ENCODE results near the gene SPRED3. TPM values are rescaled to one million over a fixed set of nuclear protein-coding genes. Genes with fewer than 3 reads are reported as not detected.

Gene SPRED3
- total RNA-seq (2022; extraction: Qiagen RNA extraction; ENCODE audit: low read depth): 1.4 to 3.5 TPM (median 2.5 TPM) in 5 replicates

GRCh38 chr19:38388349-38389100 is at the start of gene SPRED3:
Gene SPRED3 (plus strand): TSS chr19:38388697. CDS start chr19:38390303, 1,606 bp downstream.

GRCh38 chr19:38374332-38375097 is 14.0 kb upstream of the SPRED3 start, which contains the start of gene PSMD8:
Gene PSMD8 (plus strand): TSS chr19:38374571. CDS start chr19:38374602, 31 bp downstream.

GRCh38 chr19:38387550-38388348 is 748 bp upstream of the SPRED3 start, which contains the start of gene GGN:
Gene GGN (minus strand): TSS chr19:38388034. CDS start chr19:38387261, 773 bp downstream.

GRCh38 chr19:38402967-38403674 is 14.6 kb downstream of the SPRED3 start, which contains the start of gene FAM98C:
Gene FAM98C (plus strand): TSS chr19:38403093. CDS start chr19:38403154, 61 bp downstream.

GRCh38 chr19:38425810-38426466 is 37.4 kb downstream of the SPRED3 start, which contains the start of gene RASGRP4:
Gene RASGRP4 (minus strand): TSS chr19:38426219. CDS start chr19:38426091, 128 bp downstream.

GRCh38 chr19:38433268-38433733 is 44.8 kb downstream of the SPRED3 start, which contains the start of gene RYR1:
Gene RYR1 (plus strand): TSS chr19:38433691. CDS start chr19:38433830, 139 bp downstream.

Other genes with a start within 250 kb of the SPRED3 start
- 3.6 to 5.8 TPM (median 4.8 TPM) in 5 replicates for gene DPF1, start 164.5 kb upstream of the SPRED3 start, total RNA-seq (2022; extraction: Qiagen RNA extraction; ENCODE audit: low read depth)
- 61.1 to 125 TPM (median 113 TPM) in 5 replicates for gene PPP1R14A, start 132.3 kb upstream of the SPRED3 start, total RNA-seq (2022; extraction: Qiagen RNA extraction; ENCODE audit: low read depth)
- gene SPINT2, start 124.1 kb upstream of the SPRED3 start, total RNA-seq (2022; extraction: Qiagen RNA extraction; ENCODE audit: low read depth): 246 to 361 TPM (median 324 TPM) in 5 replicates
- 493 to 766 TPM (median 736 TPM) in 5 replicates for gene C19orf33, start 84.4 kb upstream of the SPRED3 start, total RNA-seq (2022; extraction: Qiagen RNA extraction; ENCODE audit: low read depth)
- gene YIF1B, start 72.8 kb upstream of the SPRED3 start, total RNA-seq (2022; extraction: Qiagen RNA extraction; ENCODE audit: low read depth): 72.7 to 140 TPM (median 127 TPM) in 5 replicates
- 3.6 to 6.3 TPM (median 4.6 TPM) in 5 replicates for gene KCNK6, start 68.9 kb upstream of the SPRED3 start, total RNA-seq (2022; extraction: Qiagen RNA extraction; ENCODE audit: low read depth)
- gene CATSPERG, start 52.9 kb upstream of the SPRED3 start, total RNA-seq (2022; extraction: Qiagen RNA extraction; ENCODE audit: low read depth): 0.77 to 2.6 TPM (median 1.8 TPM) in 5 replicates
- gene PSMD8, start 14.1 kb upstream of the SPRED3 start, total RNA-seq (2022; extraction: Qiagen RNA extraction; ENCODE audit: low read depth): 458 to 529 TPM (median 473 TPM) in 5 replicates
- 0.13 to 0.83 TPM (median 0.40 TPM) in 5 replicates for gene GGN, start 663 bp upstream of the SPRED3 start, total RNA-seq (2022; extraction: Qiagen RNA extraction; ENCODE audit: low read depth)
- 13.0 to 29.0 TPM (median 26.1 TPM) in 5 replicates for gene FAM98C, start 14.4 kb downstream of the SPRED3 start, total RNA-seq (2022; extraction: Qiagen RNA extraction; ENCODE audit: low read depth)
- gene RASGRP4, start 37.5 kb downstream of the SPRED3 start, total RNA-seq (2022; extraction: Qiagen RNA extraction; ENCODE audit: low read depth): 0.06 to 0.45 TPM in 2 of 5 replicates, not detected in the others
- gene RYR1, start 45.0 kb downstream of the SPRED3 start, total RNA-seq (2022; extraction: Qiagen RNA extraction; ENCODE audit: low read depth): 3.0 to 7.3 TPM (median 5.6 TPM) in 5 replicates
- 0.28 to 1.3 TPM (median 0.75 TPM) in 5 replicates for gene MAP4K1, start 229.3 kb downstream of the SPRED3 start, total RNA-seq (2022; extraction: Qiagen RNA extraction; ENCODE audit: low read depth)
- 691 to 913 TPM (median 708 TPM) in 5 replicates for gene EIF3K, start 230.5 kb downstream of the SPRED3 start, total RNA-seq (2022; extraction: Qiagen RNA extraction; ENCODE audit: low read depth)

Measured in A549 treated with ZK216348 at 1 μM for 4 hours (cell line).